Measurements from ENCODE around the gene DHX35.

DNA sequence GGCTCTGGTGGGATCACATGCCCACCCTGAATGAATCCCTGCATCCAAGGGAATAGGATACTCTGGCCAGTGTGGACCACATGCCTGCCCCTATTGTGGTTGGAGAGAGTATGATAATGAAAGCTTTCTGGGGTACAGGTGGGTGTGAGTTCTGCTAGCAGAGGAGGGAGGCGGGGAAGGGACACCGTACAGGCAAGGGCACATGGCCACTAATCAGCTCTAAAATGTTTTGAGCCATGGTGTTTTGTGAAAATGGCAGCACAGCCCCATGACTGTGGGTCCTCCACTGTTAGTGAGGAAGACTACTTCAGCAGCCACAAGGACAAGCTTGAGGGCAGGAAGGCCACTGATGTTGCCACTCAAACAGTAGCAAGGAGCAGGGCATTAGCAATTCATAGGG is 11.9 kb upstream of the DHX35 start:
- TF ChIP-seq GABPB1 (CRISPR knock-in tag; IDR thresholded peaks at IDR 0.05) (no peak), FOXP1 (IDR thresholded peaks at IDR 0.05) (no peak), FOXP1 (CRISPR knock-in tag; IDR thresholded peaks at IDR 0.05) (no peak), ZFX (CRISPR knock-in tag; IDR thresholded peaks at IDR 0.05; ENCODE audit: low read depth) (no peak), RFX5 (IDR thresholded peaks at IDR 0.05; ENCODE audit: low read depth, low read length) (no peak), ZFP36L2 (CRISPR knock-in tag; IDR thresholded peaks at IDR 0.05) (no peak), ZNF121 (CRISPR knock-in tag; IDR thresholded peaks at IDR 0.05) (no peak)
- TF ChIP-seq, protein P1, sequence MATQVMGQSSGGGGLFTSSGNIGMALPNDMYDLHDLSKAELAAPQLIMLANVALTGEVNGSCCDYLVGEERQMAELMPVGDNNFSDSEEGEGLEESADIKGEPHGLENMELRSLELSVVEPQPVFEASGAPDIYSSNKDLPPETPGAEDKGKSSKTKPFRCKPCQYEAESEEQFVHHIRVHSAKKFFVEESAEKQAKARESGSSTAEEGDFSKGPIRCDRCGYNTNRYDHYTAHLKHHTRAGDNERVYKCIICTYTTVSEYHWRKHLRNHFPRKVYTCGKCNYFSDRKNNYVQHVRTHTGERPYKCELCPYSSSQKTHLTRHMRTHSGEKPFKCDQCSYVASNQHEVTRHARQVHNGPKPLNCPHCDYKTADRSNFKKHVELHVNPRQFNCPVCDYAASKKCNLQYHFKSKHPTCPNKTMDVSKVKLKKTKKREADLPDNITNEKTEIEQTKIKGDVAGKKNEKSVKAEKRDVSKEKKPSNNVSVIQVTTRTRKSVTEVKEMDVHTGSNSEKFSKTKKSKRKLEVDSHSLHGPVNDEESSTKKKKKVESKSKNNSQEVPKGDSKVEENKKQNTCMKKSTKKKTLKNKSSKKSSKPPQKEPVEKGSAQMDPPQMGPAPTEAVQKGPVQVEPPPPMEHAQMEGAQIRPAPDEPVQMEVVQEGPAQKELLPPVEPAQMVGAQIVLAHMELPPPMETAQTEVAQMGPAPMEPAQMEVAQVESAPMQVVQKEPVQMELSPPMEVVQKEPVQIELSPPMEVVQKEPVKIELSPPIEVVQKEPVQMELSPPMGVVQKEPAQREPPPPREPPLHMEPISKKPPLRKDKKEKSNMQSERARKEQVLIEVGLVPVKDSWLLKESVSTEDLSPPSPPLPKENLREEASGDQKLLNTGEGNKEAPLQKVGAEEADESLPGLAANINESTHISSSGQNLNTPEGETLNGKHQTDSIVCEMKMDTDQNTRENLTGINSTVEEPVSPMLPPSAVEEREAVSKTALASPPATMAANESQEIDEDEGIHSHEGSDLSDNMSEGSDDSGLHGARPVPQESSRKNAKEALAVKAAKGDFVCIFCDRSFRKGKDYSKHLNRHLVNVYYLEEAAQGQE (IDR thresholded peaks at IDR 0.05; ENCODE audit: borderline replicate concordance in 1 of 2, low read depth in 1 of 2, low read length in 2 of 2), result no peak
- TF ChIP-seq, protein P2, sequence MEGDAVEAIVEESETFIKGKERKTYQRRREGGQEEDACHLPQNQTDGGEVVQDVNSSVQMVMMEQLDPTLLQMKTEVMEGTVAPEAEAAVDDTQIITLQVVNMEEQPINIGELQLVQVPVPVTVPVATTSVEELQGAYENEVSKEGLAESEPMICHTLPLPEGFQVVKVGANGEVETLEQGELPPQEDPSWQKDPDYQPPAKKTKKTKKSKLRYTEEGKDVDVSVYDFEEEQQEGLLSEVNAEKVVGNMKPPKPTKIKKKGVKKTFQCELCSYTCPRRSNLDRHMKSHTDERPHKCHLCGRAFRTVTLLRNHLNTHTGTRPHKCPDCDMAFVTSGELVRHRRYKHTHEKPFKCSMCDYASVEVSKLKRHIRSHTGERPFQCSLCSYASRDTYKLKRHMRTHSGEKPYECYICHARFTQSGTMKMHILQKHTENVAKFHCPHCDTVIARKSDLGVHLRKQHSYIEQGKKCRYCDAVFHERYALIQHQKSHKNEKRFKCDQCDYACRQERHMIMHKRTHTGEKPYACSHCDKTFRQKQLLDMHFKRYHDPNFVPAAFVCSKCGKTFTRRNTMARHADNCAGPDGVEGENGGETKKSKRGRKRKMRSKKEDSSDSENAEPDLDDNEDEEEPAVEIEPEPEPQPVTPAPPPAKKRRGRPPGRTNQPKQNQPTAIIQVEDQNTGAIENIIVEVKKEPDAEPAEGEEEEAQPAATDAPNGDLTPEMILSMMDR (CRISPR knock-in tag; IDR thresholded peaks at IDR 0.05), result no peak
- TF ChIP-seq, protein P3, sequence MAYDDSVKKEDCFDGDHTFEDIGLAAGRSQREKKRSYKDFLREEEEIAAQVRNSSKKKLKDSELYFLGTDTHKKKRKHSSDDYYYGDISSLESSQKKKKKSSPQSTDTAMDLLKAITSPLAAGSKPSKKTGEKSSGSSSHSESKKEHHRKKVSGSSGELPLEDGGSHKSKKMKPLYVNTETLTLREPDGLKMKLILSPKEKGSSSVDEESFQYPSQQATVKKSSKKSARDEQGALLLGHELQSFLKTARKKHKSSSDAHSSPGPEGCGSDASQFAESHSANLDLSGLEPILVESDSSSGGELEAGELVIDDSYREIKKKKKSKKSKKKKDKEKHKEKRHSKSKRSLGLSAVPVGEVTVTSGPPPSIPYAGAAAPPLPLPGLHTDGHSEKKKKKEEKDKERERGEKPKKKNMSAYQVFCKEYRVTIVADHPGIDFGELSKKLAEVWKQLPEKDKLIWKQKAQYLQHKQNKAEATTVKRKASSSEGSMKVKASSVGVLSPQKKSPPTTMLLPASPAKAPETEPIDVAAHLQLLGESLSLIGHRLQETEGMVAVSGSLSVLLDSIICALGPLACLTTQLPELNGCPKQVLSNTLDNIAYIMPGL (CRISPR knock-in tag; IDR thresholded peaks at IDR 0.05; ENCODE audit: borderline replicate concordance in 1 of 2, low read depth in 1 of 2), result no peak

All from HepG2 (cell line).